T1000 (cell line): ENCODE measurements around the gene NAT10.

ENCODE experiments used
- DNase-seq: peaks from one replicate; lab custom pipeline; 2025; ENCODE audit warnings: mixed read lengths; lab: John Stamatoyannopoulos, UW

NAT10 gene

GRCh38 chr11:34150494-34151151 lies 45.2 kb downstream of the NAT10 start:
- no peak for DNase-seq

- DNase-seq, result no peak
Measured at GRCh38 chr11:34151166-34151565, 45.7 kb downstream of the NAT10 start.

GRCh38 chr11:34151916-34152845 lies 46.8 kb downstream of the NAT10 start:
- DNase-seq, result no peak

- no peak for DNase-seq
Measured at GRCh38 chr11:34154059-34154875, 48.8 kb downstream of the NAT10 start.

- DNase-seq, result no peak
Measured at GRCh38 chr11:34155057-34155756, 49.8 kb downstream of the NAT10 start.

- no peak for DNase-seq
Measured at GRCh38 chr11:34155757-34156062, 50.3 kb downstream of the NAT10 start.

- no peak for DNase-seq
Measured at GRCh38 chr11:34157163-34157562, 51.7 kb downstream of the NAT10 start.

GRCh38 chr11:34158661-34159060 lies 53.2 kb downstream of the NAT10 start:
- DNase-seq, result no peak

- no peak for DNase-seq
Measured at GRCh38 chr11:34160049-34160721, 54.8 kb downstream of the NAT10 start.

GRCh38 chr11:34160791-34161190 lies 55.4 kb downstream of the NAT10 start:
- DNase-seq, result no peak

- no peak for DNase-seq
Measured at GRCh38 chr11:34161361-34161760, 55.9 kb downstream of the NAT10 start.

- peak; percentile 28 for DNase-seq
Measured at GRCh38 chr11:34161812-34162492, 56.5 kb downstream of the NAT10 start.

GRCh38 chr11:34162493-34162820 lies 57.0 kb downstream of the NAT10 start:
- no peak for DNase-seq

GRCh38 chr11:34162856-34163255 lies 57.4 kb downstream of the NAT10 start:
- DNase-seq, result no peak

- no peak for DNase-seq
Measured at GRCh38 chr11:34165121-34165520, 59.7 kb downstream of the NAT10 start.

- no peak for DNase-seq
Measured at GRCh38 chr11:34165786-34166555, 60.5 kb downstream of the NAT10 start.

GRCh38 chr11:34166806-34167740 lies 61.6 kb downstream of the NAT10 start:
- no peak for DNase-seq

GRCh38 chr11:34167961-34168360 lies 62.5 kb downstream of the NAT10 start:
- DNase-seq, result no peak
